GM12872 (cell line): ENCODE measurements around the gene TMEM169.

Experiments
- TF ChIP-seq, protein P1 (sequence below): IDR thresholded peaks from 3 replicates; pipeline ENCODE4 v1.5.1; 2011; ENCODE audit warnings: low read depth, mild to moderate bottlenecking, low read length, moderate library complexity; ENCODE audit not compliant: insufficient read depth

Gene TMEM169

DNA sequence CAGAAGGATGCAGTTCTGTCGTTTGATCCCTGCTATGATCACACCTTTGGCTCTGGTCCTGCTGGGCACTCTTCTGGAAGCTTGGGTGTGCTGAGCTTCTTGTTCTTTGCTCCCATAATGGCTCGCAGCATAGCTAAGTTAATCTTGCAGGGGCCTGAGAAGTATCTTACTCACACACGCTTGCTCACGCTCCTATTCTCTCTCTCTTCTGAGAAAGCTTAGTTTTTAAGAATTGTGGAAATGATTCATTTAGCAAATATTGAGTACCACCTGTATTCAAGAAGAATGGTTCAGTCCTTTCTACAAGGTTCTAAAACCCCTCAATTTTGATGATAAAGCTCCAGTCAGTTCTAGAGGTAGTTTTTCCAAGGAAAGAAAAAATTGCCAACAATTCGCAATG is 68.0 kb downstream of the TMEM169 start:
- TF ChIP-seq, protein P1, sequence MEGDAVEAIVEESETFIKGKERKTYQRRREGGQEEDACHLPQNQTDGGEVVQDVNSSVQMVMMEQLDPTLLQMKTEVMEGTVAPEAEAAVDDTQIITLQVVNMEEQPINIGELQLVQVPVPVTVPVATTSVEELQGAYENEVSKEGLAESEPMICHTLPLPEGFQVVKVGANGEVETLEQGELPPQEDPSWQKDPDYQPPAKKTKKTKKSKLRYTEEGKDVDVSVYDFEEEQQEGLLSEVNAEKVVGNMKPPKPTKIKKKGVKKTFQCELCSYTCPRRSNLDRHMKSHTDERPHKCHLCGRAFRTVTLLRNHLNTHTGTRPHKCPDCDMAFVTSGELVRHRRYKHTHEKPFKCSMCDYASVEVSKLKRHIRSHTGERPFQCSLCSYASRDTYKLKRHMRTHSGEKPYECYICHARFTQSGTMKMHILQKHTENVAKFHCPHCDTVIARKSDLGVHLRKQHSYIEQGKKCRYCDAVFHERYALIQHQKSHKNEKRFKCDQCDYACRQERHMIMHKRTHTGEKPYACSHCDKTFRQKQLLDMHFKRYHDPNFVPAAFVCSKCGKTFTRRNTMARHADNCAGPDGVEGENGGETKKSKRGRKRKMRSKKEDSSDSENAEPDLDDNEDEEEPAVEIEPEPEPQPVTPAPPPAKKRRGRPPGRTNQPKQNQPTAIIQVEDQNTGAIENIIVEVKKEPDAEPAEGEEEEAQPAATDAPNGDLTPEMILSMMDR, result no peak

DNA sequence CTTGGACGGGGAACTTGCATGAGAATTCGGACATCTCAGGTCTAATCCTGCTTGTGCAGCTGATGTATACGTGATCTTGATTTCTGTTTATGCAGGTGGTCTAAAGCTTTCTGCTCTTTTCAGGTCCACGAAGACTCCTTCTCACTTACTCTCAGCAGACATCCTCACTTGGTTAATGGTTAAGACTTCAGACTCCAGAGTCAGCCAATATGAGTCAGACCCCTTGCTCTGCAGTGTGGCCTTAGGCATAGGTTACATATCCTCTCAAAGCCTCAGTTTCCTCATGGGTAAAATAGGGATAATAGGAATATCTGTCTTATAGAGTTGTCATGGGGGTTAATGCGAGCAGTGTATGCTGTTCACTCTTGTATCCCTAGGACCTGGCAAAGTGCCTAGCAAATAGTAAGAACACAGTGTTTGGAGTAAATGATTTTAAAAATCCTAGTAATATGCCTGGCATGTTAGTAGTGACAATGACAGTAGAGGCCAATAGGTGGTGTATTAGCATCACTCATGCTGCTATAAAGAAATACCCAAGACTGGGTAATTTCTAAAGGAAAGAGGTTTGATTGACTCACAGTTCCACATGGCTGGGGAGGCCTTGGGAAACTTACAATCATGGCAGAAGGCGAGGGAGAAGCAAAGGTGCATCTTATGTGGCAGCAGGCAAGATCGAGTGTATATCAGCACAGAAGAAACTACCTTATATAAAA is 69.8 kb downstream of the TMEM169 start:
- TF ChIP-seq, protein P1, result no peak
